ENCODE results near the gene LILRA2.
"Not testable (repeated sequence)": the region's sequence is repeated elsewhere in the genome, so short reads cannot be mapped to it uniquely, and the experiment has no call there.

LILRA2 gene

GRCh38 chr19:54612428-54612827 lies 38.8 kb downstream of the LILRA2 start:
- no peak for DNase-seq

- no peak for DNase-seq
These were observed 41.1 kb downstream of the LILRA2 start for GRCh38 chr19:54614726-54615125.

- no peak for DNase-seq
These were observed 42.5 kb downstream of the LILRA2 start for GRCh38 chr19:54616057-54616456.

- DNase-seq, result no peak
These were observed 43.4 kb downstream of the LILRA2 start for GRCh38 chr19:54616821-54617560.

- no peak for DNase-seq
These were observed 46.9 kb downstream of the LILRA2 start for GRCh38 chr19:54620464-54620863.

- no peak for DNase-seq
These were observed 48.8 kb downstream of the LILRA2 start for GRCh38 chr19:54622431-54622830.

- DNase-seq, result not testable (repeated sequence)
These were observed 50.6 kb downstream of the LILRA2 start for GRCh38 chr19:54624234-54624633.

- not testable (repeated sequence) for DNase-seq
These were observed 51.5 kb downstream of the LILRA2 start for GRCh38 chr19:54624934-54625730.

GRCh38 chr19:54626757-54627156 lies 53.2 kb downstream of the LILRA2 start:
- DNase-seq, result no peak

GRCh38 chr19:54627912-54628311 lies 54.3 kb downstream of the LILRA2 start:
- DNase-seq, result not testable (repeated sequence)

GRCh38 chr19:54630262-54630661 lies 56.7 kb downstream of the LILRA2 start, which contains the start of gene LILRB1:
Gene LILRB1 (plus strand): TSS chr19:54630484. CDS start chr19:54631074, 590 bp downstream.
- DNase-seq, result not testable (repeated sequence)

GRCh38 chr19:54630782-54631181 lies 57.2 kb downstream of the LILRA2 start:
- DNase-seq, result no peak

GRCh38 chr19:54631489-54632337 lies 58.1 kb downstream of the LILRA2 start:
- not testable (repeated sequence) for DNase-seq

- not testable (repeated sequence) for DNase-seq
These were observed 58.9 kb downstream of the LILRA2 start for GRCh38 chr19:54632517-54632916.

GRCh38 chr19:54633401-54633800 lies 59.8 kb downstream of the LILRA2 start:
- DNase-seq, result no peak

GRCh38 chr19:54636081-54636480 lies 62.5 kb downstream of the LILRA2 start:
- DNase-seq, result not testable (repeated sequence)

- DNase-seq, result no peak
These were observed 65.1 kb downstream of the LILRA2 start for GRCh38 chr19:54638683-54639082.

Measured in NCI-H345 (cell line).